A549 treated with dexamethasone at 1 μM for 4 hours (cell line): Measurements from ENCODE around the gene FLT3. TPM values are rescaled to one million over a fixed set of nuclear protein-coding genes. Genes with fewer than 3 reads are reported as not detected.

Experiments
- total RNA-seq: library from RNA; stranded (reverse); fragments of 200-300 nt; extraction: Qiagen RNA extraction; gene quantifications from 5 replicates; pipeline ENCODE4 v1.2.3, GENCODE V29; 2022

Gene FLT3
- not detected in 5 replicates for total RNA-seq

DNA sequence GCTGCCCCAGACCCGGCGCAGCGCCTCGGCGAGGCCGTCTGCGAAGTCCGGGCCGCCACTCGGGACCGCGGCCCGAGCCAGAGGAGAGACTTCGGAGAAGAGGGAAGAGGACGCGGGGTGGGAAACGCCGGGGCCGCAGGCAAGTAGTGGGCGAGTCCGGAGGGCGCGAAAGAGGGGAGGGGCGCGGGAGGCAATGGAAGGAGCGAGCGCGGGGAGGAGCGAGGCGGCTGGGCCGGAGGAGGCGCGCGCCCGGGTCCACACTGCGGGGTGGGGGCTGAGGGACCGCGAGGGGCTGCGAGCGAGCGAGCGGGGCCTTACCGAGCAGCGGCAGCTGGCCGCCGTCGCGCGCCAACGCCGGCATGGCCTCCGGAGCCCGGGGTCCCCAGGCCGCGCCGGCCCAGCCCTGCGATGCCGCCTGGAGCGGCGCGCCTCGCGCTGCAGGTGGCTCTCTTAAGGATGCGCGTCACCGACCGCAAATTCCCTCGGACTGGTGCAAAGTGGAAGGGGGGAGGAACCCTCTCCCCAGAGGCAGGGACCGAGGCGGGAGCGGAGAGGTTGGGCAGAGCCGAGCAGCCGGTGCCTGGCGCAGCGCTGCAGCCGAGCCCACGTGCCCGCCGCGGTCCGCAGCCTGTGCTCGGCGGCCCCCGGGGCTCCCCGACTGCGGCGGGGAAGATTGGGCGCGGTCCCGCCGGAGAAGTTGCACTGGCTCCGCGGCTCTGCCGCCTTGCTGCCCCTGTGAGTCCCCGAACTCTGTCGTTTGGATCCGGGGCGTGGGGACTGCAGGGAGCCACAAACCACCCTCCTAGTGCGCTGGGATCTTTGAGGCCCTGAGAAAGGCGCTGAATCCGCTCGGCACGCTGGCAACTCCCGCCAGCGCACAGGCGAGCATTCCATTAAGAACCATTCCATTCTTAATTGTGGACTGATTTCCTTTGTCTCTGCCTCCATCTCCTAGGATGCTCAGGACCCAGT, at the start of gene FLT3:
Gene FLT3 (minus strand): TSS at position 427 of the 972 bp plus-strand sequence. CDS start 66 bp downstream, at position 361.

GRCh38 chr13:28138012-28138755, 37.8 kb upstream of the FLT3 start, which contains the start of gene PAN3:
PAN3 (plus strand) TSS chr13:28138545; CDS start chr13:28138658, 113 bp downstream.

GRCh38 chr13:27988520-27988919, 111.9 kb downstream of the FLT3 start, which contains the start of gene URAD:
URAD (minus strand) TSS chr13:27988693; CDS start chr13:27988637, 56 bp downstream.

DNA sequence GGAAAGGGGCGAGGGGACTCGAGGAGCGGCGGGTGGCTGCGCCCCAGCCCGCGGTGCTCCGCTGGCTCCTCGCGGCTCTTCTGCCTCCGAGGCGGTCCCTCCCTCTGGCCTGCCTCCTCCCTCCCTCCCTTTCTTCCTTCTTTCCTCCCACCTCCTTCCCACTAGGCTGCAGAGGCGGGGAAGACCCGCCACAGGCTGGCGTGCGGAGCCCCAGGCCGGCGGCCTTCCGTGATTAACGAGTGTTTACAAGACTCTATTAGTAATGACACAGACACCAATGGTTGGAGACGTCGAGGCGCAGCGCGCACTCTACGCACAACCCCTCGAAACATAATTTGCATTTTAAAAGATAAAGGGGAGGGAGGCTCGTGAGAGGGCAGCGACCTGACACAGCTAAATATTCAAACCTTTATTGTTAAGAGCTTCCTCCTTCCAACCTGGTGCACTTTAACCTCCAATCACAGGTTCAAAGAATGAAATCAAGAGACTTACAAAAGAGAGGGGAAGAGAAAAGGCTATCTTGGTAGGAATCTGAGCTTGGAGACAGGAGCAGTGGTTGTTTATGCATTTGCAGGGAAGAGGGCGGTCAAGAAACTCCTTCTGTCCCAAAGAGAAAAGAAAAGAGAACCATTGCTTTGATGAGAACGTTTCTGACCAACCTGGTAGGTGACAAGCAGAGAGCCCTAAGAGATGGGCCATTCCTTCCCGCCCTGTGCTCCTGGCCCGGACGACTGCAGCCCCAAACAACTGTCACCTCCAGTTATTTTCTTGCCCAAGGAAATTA, 131.1 kb downstream of the FLT3 start, which contains the start of gene CDX2:
Gene CDX2 (minus strand): TSS at position 234 of the 784 bp plus-strand sequence. CDS start 309 bp downstream, outside the sequence.

Other genes starting within 250 kb of the FLT3 start
- 0.06 to 0.12 TPM (median 0.08 TPM) in 5 replicates for gene PDX1, start 180.6 kb downstream of the FLT3 start, total RNA-seq
- gene CDX2, start 131.3 kb downstream of the FLT3 start, total RNA-seq, result 0.47 to 1.1 TPM (median 0.64 TPM) in 5 replicates
- gene URAD, start 111.9 kb downstream of the FLT3 start, total RNA-seq, result not detected in 5 replicates
- gene PAN3, start 38.0 kb upstream of the FLT3 start, total RNA-seq, result 6.2 to 9.3 TPM (median 8.5 TPM) in 5 replicates